COLO668 (cell line): Measurements from ENCODE around the gene OIP5.
"Not testable (repeated sequence)": the region's sequence is repeated elsewhere in the genome, so short reads cannot be mapped to it uniquely, and the experiment has no call there.

Experiments used
- DNase-seq: peaks from one replicate; lab custom pipeline; 2025; ENCODE audit not compliant: unreplicated experiment; lab: John Stamatoyannopoulos, UW

Gene OIP5

GRCh38 chr15:41304149-41304770 is 28.1 kb downstream of the OIP5 start:
- no peak for DNase-seq

- no peak for DNase-seq
These were observed 30.8 kb downstream of the OIP5 start for GRCh38 chr15:41301587-41301986.

- not testable (repeated sequence) for DNase-seq
These were observed 31.3 kb downstream of the OIP5 start for GRCh38 chr15:41301139-41301538.

DNA sequence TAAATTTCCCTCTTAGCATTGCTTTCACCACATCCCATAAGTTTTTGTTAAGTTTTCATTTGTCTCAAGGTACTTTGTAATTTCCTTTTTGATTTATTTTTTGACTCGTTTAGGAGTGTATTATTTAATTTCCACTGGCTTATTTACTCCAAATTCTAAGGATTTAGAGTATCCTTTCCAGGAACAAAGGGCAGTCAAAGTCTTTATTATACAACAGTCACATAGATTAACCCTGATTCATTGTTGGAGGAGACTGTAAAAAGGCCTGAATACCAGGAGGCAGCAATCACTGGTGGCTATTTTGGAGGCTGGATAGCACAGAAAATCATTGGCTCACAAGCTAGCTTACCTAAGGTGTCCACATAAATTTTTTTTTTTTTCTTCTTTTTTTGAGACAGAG is 39.9 kb downstream of the OIP5 start:
- no peak for DNase-seq

DNA sequence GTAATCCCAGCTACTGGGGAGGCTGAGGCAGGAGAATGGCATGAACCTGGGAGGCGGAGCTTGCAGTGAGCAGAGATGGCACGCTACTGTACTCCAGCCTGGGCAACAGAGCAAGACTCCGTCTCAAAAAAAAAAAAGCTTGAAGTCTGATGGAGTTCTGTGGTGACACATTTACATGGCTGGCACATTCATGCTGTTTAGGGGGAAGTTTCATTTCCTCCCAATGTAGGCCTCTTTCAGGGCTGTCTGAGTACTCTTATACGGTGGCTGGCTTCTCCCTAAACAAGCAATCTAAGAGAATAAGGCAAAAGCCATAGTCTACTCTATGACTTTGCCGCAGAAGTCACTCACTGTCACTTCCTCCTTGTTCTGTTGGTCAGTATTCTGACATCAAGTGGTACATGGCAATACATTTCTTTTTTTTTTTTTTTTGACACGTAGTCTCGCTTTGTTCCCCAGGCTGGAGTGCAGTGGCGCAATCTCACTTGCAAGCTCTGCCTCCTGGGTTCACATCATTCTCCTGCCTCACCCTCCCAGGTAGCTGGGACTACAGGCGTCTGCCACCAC is 41.2 kb downstream of the OIP5 start:
- DNase-seq: no peak

- DNase-seq: no peak
These were observed 42.4 kb downstream of the OIP5 start for GRCh38 chr15:41289953-41290352.

DNA sequence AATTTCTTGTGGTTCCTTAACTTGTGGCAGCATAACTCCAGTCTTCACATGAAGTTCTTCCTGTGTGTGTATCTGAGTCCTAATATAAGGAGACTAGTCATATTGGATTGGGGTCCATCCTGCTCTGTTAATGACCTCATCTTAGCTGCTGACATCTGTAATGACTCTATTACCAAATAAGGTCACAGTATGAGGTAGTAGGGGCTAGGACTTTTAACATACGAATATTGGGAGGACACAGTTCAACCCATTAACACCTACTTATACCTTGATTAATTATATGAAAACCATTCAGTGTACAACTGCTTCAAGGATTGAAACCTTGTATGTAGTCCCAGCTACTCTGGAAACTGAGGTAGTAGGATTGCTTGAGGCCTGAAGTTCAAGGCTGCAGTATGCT is 43.9 kb downstream of the OIP5 start:
- DNase-seq: no peak

DNA sequence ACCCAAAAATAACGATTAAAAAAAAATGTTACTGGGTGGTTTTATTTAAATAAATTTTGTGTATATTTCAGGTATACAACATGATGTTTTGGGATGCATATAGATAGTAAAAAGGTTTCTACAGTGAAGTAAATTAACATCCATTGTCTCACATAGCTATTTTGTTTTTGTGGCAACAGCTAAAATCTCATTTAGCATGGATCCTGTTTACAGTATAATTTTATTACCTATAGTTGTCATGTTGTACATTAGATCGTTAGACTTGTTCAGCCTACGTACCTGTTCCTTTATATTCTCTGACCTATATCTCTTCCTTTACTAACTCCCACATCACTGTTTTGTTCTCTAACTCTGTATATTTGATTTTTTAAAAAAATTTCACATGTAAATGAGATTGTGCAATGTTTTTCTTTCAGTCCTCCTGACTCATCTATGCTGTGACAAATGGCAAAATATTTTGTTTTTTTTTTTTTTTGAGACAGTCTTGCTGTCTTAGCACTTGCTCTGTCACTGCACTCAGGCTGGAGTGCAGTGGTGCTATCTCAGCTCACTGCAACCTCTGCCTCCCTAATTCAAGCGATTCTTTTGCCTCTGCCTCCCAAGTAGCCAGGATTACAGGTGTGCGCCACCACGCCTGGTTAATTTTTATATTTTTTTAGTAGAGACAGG is 45.6 kb downstream of the OIP5 start:
- no peak for DNase-seq

DNA sequence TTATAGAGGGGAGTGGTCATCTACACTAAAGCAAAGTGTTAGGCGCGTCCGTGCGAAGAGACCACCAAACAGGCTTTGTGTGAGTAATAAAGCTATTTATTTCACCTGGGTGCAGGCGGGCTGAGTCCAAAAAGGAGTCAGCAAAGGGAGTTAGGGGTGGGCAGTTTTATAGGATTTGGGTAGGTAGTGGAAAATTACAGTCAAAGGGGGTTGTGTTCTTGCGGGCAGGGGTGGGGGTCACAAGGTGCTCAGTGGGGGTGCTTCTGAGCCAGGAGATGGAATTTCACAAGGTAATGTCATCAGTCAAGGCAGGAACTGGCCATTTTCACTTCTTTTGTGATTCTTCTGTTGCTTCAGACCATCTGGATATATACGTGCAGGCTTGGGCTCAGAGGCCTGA is 47.1 kb downstream of the OIP5 start:
- DNase-seq: no peak

DNA sequence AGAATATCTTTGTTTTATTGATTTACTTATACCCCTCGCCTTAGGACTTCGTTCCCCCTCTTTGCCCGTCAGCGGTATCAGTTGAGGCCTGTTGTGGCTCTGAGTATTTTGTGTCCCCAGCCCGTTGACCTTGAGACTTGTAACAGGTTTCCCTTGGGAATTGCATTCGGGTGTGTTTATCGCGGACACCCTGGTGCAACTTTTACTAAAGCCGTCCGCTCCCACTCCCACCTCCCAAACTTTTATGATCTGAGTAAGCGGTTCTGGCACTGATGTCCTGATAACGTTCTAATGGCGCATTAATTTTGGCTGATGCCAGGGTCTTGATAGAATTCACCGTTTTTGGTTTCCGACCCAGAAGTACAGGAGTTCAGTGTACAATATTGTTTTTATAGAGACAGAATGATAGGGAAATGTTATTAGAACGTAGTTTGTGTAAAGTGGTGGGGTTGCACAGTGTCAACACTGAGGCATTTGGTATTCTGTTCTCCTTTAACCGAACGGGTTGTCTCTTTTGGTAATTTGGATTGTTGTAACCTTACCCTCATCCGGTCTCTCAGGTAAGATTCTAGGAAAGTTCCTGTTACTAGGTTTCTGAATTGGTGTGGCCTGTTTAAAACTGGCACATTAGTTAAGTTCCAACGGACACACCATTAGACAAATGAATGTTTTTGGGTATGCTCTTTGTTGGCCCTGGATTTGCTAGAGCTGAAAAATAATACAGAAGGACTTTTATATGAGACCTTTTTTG is 47.8 kb downstream of the OIP5 start:
- DNase-seq: no peak

GRCh38 chr15:41283653-41284426 is 48.6 kb downstream of the OIP5 start:
- DNase-seq: peak; percentile 98

DNA sequence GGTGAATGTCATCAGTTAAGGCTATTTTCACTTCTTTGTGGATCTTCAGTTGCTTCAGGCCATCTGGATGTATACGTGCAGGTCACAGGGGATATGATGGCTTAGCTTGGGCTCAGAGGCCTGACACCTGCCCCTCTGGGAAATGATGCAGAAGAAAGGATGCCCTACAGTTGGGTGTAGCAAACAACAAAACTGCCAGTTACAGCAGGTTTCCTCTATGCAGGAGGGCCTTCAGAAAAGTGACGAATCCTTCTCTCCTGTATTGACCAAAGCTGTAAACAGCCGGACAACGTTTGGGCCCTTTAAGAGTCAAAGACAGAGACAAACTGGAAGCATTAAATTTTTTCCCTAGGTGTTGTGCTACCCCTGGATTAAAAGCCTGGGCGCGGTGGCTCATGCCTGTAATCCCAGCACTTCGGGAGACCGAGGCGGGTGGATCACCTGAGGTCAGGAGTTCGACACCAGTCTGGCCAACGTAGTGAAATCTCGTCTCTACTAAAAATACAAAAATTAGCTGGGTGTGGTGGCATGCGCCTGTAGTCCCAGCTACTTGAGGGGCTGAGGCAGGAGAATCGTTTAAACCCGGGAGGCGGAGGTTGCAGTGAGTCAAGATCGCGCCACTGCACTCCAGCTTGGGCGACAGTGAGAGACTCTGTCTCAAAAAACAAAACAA is 49.3 kb downstream of the OIP5 start:
- DNase-seq: not testable (repeated sequence)

GRCh38 chr15:41282436-41282835 is 50.0 kb downstream of the OIP5 start:
- DNase-seq: not testable (repeated sequence)

DNA sequence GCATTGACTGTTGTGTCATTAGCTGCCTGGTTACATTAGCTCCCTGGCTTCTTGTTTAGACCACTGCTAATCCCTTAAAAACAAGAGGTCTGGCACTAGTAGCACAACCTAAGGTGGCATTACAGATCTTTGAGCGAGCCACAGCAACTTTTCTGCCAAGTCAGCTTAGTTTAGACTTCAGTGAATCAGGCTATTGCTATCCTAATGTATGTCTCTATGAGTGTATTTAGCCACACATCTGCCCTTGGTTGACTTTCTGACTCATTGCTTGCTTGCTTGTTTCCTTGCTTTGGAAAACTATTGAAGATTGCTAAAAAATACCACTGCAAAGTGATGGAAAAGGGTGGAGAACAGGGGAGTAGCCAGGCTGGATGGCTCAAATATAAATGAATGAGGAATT is 51.2 kb downstream of the OIP5 start:
- no peak for DNase-seq

GRCh38 chr15:41279535-41280283 is 52.7 kb downstream of the OIP5 start:
- DNase-seq: no peak

DNA sequence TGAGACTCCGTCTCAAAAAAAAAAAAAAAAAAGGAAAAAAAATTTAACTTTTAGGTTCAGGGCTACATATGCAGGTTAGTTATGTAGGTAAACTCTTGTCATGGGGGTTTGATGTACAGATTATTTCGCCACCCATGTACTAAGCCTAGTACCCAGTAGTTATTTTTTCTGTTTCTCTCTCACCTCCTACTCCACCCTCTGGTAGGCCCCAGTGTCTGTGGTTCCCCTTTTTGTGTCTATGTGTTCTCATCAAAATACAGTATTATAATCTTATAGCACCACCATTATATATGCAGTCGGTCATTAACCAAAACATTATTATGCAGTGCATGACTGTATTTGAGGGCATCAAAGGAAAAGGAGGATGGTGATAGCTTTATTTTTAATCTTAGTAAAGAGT is 54.1 kb downstream of the OIP5 start:
- no peak for DNase-seq

GRCh38 chr15:41276831-41277230 is 55.6 kb downstream of the OIP5 start:
- DNase-seq: no peak

DNA sequence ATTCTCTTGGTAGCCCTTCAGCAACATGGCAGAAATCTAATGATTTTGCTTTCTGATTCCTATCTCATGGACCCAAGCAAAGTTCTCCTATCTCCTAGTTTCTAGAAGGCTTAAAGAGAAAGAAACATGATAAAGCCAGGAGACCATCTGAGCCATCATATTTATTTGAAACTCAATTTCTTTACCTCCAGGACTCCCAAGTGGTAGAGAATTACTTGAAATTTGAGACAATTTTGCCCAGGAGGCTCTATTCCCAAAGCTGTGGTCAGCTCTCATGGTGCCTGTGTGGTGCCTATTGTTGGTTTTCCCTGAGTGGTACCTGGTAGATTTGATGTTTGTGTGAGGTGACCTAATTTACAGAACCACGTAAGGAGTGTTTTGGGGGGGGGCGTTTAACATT is 62.5 kb downstream of the OIP5 start:
- DNase-seq: no peak

- DNase-seq: no peak
These were observed 68.5 kb downstream of the OIP5 start for GRCh38 chr15:41263891-41264351.

DNA sequence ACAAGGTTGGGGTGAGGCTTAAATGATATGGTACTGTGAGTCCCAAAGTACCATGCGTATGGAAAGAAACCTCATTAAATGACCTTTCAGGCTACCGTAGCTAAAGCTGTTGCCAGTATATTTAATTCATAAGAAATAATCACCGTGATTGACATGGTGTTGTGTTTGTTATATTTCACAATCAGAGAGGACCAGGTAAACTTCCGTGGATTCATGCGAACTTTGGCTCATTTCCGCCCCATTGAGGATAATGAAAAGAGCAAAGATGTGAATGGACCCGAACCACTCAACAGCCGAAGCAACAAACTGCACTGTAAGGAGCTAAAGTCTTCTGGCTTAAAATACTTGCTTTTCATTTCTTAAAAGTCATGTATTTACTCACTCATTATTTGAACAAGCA is 69.8 kb downstream of the OIP5 start:
- no peak for DNase-seq
